ENCODE data around the gene KANK4.
A peak's percentile ranks its signal among the peaks of the same experiment; 100 is the strongest.
"Not testable (repeated sequence)": the region's sequence is repeated elsewhere in the genome, so short reads cannot be mapped to it uniquely, and the experiment has no call there.

Gene KANK4

DNA sequence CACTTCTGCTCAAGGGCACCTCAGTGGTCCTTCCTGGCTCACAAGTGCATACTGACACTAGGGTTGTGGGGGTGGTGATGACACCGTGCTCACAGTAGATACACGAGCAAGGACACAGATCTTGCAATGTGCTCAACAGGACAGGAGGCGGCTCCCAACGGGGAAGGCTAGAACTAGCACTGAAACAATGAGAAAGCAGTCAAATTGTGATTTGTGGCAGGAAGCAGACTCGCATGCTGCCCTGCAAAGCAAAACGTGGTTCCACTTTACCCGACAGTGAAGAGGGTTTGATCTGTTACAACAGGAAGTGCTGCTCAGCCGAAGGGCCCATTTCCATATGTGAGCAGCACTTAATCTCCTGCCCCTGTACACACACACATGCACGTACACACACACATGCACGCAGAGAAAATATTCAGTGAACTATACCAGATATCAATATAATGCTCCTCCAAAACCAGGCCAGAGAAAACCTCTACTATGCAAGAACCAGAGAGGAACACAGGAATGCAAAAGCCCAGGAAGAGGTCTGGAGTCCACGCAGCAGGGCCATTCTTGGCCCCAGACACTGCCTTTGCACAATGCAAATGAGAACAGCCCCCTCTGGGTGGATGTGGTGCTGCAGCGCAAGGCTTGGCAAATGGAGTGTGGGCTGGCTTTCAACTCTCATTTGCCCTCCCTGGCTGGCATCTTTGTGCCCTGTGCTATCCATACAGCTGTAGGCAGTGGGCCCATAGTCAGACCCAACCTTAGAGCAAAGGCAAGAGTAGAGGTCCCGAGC, 47.1 kb downstream of the KANK4 start:
- peak; percentile 76 for ATAC-seq
- DNase-seq, result peak; percentile 29

DNA sequence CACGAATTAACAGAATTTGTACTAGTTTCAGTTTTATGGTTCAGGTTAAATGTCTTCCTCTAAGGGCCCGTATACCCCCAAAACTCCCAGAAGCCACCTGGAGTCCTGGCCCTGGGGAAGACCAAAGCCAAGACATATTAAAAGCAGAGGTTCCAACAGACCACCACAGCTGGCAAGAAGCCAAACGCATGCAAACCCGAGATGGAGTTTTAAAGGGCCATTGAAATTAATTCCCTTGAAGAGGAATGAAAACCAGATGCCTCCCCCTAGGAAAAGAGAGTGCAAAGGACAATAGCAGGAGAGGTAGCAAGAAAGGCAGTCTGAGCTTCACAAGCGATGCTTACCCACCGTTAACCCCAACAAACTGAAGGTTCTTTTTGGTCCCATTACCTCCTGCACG, 48.1 kb downstream of the KANK4 start:
- ATAC-seq (no peak), DNase-seq (no peak)

DNA sequence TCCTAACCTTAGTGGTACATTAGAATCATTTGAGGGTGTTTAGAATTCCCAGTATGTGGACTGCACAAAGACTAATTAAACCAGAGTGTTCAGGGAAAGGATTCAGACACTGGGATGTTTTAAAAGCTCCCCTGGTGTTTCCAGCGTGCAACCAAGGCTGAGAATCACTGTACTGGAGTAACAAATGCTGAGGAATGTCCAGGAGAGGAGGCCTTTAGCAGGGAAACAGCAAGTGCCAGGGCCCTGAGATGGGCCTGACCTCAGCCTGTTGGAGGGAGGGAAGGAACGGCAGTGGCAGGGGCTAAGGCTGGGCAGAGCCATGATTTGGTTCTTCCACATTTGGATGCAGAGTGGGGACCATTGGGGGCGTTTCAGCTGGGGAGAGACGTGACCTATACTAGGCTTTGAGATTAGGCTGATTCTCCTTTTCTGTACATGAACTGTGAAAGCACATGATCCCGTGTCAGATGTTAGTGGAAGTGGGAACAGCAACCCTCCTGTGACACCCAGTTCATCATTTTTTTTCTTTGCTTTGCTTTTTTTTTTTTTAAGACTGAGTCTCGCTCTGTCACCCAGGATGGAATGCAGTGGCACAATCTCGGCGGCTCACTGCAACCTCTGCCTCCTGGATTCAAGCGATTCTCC, 49.3 kb downstream of the KANK4 start:
- ATAC-seq (no peak), DNase-seq (no peak)

DNA sequence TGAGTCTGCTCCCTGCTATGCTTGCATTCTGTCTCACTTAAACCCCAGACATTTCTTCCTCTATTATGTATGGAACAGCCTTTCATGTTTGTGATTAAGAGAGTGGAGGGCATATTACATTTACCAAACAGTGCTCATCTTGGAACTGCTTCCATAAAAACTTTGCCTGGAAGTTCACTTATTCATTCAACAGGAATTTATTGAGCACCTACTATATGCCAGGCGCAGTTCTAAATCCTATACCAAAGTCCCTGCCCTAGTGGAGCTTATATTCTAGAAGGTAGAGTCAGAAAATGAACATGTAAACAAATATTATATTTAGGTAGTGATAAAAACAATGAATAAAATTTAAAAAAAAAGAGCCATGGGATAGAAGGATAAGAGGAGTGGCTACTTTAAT, 49.8 kb downstream of the KANK4 start:
- no peak for ATAC-seq
- no peak for DNase-seq

DNA sequence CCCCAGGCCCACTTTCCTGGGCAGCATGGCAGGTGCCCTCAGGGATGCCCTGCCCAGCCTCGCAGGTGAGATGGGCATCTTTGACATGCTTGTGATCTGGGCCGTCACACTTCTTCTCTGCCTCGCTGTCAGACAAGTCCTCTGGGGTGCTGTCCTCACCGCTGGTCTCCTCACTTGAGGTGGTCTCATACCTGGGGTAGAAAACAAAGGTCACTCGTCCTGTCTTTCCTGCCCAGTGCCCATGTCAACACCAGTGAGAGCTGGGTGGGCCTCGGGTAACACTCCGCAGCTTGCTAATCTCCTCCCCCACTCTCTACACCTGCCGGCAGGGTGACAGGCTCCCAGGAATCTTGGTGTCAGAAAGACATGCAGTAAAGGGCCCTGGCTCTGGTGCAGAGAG, 50.9 kb downstream of the KANK4 start:
- DNase-seq (no peak), ATAC-seq (no peak)

DNA sequence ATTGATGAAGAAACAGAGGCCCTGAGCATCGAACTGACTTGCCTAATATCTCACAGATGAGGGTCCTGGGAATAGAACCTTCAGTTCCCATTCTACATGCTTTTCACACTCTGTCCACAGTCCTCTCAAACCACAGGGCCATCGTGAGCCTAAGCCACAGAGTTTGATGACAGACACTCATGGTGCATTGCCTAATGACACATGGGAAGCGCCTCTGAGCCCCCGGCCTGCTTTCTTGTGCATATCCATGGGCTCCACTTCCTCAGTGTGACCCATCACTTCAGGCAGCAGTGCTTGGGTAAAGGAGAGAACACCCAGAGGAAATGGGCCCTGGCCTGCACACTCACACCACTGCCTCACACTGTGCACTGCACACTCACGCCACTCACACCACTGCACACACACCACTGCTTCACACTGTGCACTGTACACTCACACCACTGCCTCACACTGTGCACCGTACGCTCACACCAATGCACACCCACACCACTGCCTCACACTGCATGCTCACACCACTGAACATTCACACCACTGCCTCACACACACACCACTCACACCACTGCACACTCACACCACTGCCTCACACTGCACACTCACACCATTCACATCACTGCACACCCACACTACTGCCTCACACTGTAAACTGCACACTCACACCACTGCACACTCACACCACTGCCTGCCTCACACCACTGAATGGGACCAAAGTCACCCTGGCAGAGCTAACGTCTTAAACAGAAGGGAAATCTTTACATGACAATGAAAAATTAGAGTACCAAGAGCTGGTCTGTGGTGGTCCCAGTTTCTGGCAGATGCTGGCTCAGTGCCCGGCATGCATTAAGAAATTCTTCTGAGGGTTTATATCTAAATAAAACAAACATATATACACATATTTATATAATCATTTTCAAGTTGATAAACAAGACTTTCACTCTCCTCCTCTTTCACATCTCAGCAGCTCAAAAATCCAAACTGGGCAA, 53.0 kb downstream of the KANK4 start:
- DNase-seq (no peak), ATAC-seq (no peak)

DNA sequence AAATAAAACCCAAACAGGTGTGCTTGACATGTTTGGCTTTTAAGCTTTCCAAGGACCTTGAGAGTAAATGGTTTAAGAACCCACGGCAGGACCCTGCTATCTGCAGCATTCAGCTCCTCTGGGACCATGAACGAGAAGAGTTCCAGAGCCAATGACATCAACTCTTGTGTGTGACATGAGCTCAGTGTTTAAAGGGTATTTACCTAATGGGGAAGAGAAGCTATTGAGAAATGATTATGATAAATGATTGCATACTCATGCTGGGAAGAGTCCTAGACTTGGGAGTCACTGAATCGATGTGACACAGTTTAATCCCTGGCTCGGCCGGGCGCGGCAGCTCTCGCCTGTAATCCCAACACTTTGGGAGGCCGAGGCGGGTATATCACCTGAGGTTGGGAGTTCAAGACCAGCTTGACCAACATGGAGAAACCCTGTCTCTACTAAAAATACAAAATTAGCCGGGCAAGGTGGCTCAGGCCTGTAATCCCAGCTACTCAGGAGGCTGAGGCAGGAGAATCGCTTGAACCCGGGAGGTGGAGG, 55.4 kb downstream of the KANK4 start:
- ATAC-seq (no peak), DNase-seq (no peak)

DNA sequence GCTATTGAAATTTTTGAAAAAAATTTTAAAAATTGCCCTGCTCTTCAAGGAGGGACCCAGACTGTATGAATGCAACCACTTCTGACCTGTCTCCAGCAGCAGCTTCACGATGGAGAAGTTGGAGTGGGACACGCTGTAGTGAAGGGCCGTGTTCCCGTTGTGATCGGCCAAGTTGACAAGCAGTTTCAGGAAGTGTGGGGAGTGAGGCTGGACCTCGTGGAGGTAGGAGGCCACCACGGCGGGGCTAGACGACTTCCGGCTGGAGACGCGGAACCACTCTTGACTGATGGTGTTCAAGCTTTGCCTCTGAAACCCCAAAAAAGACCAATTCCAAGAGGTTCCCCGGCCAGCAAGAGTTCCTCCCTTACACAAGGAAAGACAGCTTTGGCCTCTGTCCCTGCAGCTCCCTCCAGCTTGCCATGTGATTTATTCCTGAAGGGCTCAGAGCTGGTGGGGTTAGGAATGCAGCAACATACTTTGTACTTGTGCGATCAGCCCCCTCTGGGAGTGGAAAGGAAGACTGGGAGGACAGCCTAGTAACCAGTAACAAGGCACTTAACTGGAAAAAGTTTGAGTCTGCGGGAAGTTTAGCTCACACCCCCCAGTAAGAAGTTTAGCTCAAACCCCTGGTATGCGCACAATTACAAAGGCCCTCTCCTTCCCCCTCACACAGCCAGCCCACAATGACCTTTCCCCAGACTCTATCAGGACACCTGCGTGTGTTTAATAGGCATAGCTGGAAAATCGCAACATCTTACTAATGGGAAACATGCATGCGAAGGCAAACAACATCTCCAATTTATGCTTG, 56.0 kb downstream of the KANK4 start:
- DNase-seq (no peak), ATAC-seq (no peak)

DNA sequence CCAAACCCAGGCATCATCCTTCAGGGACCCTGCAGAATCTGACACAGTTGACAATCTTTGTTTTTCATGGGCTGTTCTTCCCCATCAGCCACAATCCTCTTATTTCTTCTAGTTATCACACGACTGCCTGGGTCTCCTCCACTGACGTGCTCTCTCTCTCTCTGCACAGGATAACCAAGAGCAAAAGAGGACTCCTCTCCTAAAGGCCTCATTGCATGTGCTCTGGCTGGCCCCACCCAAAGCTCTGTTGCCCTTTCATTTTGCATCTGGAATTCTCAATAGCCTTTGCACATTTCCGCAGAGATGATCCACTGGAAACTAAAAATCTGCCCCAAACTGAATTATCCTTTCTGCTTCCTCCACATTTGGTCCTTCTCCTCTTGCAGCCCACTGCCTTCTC, 58.5 kb downstream of the KANK4 start:
- ATAC-seq, result no peak

DNA sequence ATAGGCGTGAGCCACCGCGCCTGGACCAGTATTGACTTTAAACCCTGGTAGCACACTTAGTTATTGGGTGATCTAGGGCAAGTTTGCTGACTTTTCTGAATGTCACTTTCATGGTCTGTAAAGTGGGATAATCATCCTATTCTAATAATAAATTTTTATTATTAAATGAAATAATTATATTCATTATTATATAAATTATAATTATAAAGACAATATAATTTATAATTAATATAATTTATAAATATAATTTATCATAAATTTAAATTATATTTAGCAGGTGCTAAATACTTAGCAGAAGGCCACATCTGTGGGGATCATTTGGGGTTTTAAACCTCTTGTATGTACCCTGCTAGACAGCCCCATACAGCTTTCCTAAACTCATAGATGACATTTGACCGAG, 59.7 kb downstream of the KANK4 start:
- ATAC-seq, result no peak
- DNase-seq, result no peak

More for the DNA sequence above, 58.5 kb downstream of the KANK4 start:
- DNase-seq, result no peak

DNA sequence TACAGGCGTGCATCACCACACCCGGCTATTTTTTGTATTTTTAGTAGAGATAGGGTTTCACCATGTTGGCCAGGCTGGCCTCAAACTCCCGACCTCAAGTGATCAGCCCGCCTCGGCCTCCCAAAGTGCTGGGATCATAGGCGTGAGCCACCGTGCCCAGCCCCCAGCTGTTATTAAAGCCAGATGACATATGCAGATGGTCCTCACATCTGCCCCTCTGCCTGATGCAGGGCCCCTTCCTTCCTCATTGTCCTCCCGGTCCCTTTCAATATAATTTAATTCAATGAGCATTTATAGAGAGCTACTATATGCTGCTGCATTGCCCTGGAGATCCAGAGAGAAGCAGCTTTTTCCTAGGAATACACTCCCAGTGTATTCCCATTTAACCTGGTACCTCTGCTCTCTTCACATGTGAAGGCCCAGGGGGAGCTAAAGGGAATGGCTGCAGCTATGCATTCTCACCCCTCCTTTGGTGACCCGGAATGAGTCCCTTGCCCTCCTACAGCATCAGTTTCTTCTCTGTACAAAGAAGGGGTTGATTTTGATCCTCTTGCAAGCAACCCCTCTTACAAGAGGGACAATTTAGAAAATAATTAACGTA, 69.0 kb downstream of the KANK4 start:
- DNase-seq (no peak), ATAC-seq (no peak)

DNA sequence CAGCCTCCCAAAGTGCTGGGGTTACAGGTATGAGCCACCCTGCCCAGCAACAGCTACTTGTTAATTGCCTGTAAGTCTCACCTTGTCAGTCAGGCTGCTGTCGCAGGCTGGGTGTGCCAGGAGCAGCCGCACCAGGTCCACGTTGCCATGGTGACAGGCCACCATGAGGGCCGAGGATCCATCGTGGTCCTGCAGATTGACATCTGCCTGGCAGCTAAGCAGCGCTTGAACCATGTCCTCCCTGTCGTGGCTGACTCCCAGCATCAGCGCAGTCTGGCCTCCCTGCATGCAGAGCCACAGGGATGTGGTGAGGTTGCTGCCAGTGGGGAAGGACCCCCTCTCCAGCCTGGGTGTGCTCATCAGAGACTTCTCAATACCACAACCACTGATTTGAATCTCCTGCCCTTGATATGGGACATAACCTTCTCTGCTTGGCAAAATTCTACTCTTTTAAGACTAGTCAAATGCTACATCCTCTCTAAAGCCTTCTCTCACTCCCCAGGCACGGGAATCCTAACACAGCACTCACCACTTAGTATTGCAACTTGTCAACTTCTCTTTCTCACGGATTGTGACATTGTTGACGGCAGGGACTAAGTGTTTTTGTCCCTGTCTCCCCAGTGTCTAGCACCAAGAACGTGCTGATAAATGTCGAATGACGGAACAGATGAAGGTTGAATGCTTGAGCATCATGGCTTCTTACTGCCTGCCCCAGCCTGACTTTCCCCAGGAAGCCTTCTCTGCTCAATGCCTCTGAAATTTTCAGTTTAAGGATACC, 71.7 kb downstream of the KANK4 start:
- ATAC-seq (no peak), DNase-seq (no peak)

DNA sequence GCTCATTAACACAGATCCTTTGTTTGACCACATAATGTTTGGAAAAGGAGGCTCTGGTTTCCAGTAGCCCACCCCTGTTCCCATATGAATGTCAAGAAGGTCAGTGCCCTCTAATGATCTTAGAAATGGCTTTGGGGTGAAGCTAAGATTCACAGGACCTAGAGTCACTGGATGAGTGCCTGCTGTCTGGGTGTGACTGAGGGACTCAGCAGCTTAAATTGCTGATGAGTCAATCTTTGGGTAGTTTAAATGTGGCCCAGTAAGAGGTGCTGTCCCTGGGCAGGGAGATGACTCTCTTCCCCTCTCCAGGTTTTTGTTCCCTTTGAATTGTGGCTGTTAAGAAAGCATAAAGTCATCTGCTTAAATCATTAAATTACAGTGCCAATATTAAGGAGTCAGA, 74.0 kb downstream of the KANK4 start:
- ATAC-seq (no peak), DNase-seq (no peak)

DNA sequence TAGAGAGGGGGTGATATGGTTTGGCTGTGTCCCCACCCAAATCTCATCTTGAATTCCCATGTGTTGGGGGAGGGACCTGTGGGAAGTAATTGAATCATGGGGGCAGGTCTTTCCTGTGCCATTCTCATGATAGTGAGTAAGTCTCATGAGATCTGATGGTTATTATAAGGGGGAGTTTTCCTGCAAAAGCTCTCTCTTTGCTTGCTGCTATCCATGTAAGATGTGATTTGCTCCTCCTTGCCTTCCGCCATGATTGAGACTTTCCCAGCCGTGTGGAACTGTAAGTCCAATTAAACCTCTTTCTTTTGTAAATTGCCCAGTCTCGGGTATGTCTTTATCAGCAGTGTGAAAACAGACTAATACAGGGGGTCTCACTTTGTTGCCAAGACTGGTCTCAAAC, 74.9 kb downstream of the KANK4 start:
- DNase-seq, ATAC-seq: not testable (repeated sequence)

DNA sequence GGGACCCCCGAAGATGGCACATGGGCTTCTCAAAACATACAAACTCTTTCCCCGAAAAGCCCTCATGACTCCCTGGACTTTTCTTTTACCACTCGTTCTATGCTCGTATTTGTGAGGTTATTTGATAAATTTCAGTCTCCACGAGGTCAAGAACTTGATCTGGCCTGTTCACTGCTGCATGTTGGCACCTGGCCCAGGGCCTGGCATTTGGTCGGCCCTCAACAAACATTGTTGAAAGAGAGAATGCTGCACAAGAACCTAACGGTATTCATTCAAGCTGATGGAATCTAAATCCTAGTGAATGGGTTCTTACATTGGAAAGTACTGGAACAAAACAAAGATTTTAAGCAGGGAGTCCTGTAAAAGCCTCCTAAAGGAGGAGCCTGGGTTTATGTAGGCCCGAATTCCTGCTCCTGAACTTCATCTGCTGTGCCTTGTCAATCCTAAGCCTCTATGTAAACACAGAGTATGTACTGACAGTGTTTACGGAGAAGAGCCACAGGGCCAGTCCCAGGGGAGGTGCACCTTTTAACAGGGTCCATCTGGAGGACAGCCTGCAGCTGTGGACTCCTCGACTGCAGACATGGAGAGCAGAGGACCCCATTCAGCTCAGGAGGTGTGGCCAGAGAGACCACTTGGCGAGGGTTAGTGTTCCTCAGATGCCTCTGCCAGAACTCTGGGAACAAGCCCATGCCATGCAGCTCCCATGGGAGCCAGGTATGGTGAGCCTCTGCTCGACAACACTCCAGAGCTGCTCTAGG, 77.7 kb downstream of the KANK4 start:
- DNase-seq (no peak), ATAC-seq (no peak)

DNA sequence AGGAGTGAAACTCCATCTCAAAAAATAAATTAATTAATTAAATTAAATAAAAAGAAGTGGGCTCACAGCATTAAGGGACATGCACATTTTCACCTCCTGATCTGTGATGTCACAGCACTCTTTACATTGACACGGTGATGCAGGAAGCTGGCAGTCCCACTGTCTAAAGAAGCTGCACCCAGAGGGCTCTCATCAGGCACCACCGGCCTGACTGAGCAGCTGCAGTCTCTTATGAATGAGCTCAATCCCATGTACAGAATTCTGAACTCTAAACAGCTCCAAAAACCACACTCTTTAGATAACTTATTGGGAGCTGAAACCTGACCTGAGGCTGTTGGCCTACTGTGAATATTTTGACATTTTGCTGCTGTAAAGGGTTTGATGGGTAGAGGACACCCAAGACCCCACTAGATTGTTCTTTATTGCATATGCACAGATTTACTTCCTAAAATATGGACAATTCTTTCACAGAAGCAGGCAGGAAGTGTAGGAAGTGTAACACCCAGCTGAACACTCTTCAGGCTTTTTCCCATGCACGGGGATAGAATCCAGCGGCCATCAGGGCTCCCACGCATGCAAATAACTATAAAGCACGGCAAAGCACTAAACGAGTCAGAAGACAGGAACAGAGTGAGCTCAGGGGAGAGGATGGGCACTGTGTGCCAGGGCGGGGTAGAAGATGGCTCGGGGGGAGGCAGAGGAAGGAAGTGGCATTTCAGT, 78.4 kb downstream of the KANK4 start:
- ATAC-seq (no peak), DNase-seq (no peak)

DNA sequence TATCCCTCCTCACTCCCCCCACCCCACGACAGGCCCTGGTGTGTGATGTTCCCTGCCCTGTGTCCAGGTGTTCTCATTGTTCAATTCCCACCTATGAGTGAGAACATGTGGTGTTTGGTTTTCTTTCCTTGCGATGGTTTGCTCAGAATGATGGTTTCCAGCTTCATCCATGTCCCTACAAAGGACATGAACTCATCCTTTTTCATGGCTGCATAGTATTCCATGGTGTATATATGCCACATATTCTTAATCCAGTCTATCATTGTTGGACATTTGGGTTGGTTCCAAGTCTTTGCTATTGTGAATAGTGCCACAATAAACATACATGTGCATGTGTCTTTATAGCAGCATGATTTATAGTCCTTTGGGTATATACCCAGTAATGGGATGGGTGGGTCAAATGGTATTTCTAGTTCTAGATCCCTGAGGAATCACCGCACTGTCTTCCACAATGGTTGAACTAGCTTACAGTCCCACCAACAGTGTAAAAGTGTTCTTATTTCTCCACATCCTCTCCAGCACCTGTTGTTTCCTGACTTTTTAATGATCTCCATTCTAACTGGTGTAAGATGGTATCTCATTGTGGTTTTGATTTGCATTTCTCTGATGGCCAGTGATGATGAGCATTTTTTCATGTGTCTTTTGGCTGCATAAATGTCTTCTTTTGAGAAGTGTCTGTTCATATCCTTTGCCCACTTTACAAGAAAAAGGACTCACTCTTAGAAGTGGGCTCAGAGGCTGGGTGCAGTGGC, 79.4 kb downstream of the KANK4 start:
- not testable (repeated sequence) for ATAC-seq, DNase-seq

DNA sequence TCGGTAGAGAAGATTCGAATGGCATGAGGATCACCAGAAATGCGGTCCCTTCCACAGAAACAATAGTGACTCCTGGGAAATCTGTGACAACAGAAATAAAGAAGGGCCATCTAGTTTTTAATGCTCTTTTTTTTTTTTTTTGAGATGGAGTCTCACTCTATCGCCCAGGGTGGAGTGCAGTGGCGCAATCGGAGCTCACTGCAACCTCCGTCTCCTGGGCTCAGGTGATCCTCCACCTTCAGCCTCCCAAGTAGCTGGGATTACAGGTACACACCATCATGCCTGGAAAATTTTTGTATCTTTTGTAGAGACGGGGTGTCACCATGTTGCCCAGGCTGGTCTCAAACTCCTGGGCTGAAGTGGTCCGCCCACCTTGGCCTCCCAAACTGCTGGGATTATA, 80.7 kb downstream of the KANK4 start:
- ATAC-seq (no peak), DNase-seq (no peak)

All from stimulated activated naive CD8-positive, alpha-beta T cell treated with anti-CD3 and anti-CD28 coated beads, Interleukin-15, Interleukin-2, amounts not matched to agents 100 U/mL and 50 U/mL, for 24 hours (primary cell).